ENCODE data around the gene RNF224. TPM values are rescaled to one million over a fixed set of nuclear protein-coding genes. Genes with fewer than 3 reads are reported as not detected.

Gene RNF224
- total and polyA plus RNA-seq, 9 donors, result 0.68 to 7.4 (median 2.6) TPM; not detected in 1

DNA sequence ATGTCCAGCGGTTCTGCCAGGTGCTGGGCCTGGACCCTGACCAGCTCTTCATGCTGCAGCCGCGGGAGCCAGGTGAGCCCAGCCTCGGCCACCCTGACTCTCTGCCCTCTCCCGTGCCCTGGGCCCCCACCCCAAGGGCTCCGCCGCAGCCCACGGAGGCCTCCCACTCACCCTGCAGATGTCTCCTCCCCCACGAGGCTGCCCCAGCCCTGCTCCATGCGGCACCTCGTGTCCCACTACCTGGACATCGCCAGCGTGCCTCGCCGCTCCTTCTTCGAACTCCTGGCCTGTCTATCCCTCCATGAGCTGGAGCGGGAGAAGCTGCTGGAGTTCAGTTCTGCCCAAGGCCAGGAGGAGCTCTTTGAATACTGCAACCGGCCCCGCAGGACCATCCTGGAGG lies 12.7 kb upstream of the RNF224 start:
- H3K9me3 ChIP-seq (replicated peaks; ENCODE audit: control insufficient read depth, low read depth, low read length), result no peaks in the 10 kb centered on the region
- no peak overlapping the region for H3K27ac ChIP-seq (ENCODE audit: low read length)
- peaks cover 4% of the 10 kb centered on the region for H3K4me1 ChIP-seq (ENCODE audit: control insufficient read depth, insufficient read depth, low read length)
- H3K4me3 ChIP-seq (ENCODE audit: low read length), result no peak overlapping the region
- WGBS (ENCODE audit: insufficient coverage), result 89% methylated on average over 15 of the region's 19 CpGs
- DNase-seq, result no peak
- peaks cover 25% of the 10 kb centered on the region for H3K36me3 ChIP-seq (ENCODE audit: control insufficient read depth, insufficient read depth, low read length)
- H3K27me3 ChIP-seq (ENCODE audit: control insufficient read depth, insufficient read depth, low read length), result no peaks in the 10 kb centered on the region

- no peak overlapping the region for H3K4me3 ChIP-seq (ENCODE audit: low read length)
- no peaks in the 10 kb centered on the region for H3K9me3 ChIP-seq (replicated peaks; ENCODE audit: control insufficient read depth, low read depth, low read length)
- no peaks in the 10 kb centered on the region for H3K27me3 ChIP-seq (ENCODE audit: control insufficient read depth, insufficient read depth, low read length)
- H3K4me1 ChIP-seq (ENCODE audit: control insufficient read depth, insufficient read depth, low read length), result peaks cover 6% of the 10 kb centered on the region
- 91% methylated on average over 20 of the region's 22 CpGs for WGBS (ENCODE audit: insufficient coverage)
- H3K36me3 ChIP-seq (ENCODE audit: control insufficient read depth, insufficient read depth, low read length), result peaks cover 22% of the 10 kb centered on the region
- DNase-seq, result no peak
- H3K27ac ChIP-seq (ENCODE audit: low read length), result no peak overlapping the region
Measured at GRCh38 chr9:137215196-137215986, 11.9 kb upstream of the RNF224 start.

- peaks cover 6% of the 10 kb centered on the region for H3K4me1 ChIP-seq (ENCODE audit: control insufficient read depth, insufficient read depth, low read length)
- no peaks in the 10 kb centered on the region for H3K27me3 ChIP-seq (ENCODE audit: control insufficient read depth, insufficient read depth, low read length)
- H3K4me3 ChIP-seq (ENCODE audit: low read length), result no peak overlapping the region
- DNase-seq, result no peak
- no peak overlapping the region for H3K27ac ChIP-seq (ENCODE audit: low read length)
- WGBS (ENCODE audit: insufficient coverage), result 88% methylated on average over 30 of the region's 30 CpGs
- H3K36me3 ChIP-seq (ENCODE audit: control insufficient read depth, insufficient read depth, low read length), result peaks cover 22% of the 10 kb centered on the region
- no peaks in the 10 kb centered on the region for H3K9me3 ChIP-seq (replicated peaks; ENCODE audit: control insufficient read depth, low read depth, low read length)
Measured at GRCh38 chr9:137216188-137216965, 10.9 kb upstream of the RNF224 start.

DNA sequence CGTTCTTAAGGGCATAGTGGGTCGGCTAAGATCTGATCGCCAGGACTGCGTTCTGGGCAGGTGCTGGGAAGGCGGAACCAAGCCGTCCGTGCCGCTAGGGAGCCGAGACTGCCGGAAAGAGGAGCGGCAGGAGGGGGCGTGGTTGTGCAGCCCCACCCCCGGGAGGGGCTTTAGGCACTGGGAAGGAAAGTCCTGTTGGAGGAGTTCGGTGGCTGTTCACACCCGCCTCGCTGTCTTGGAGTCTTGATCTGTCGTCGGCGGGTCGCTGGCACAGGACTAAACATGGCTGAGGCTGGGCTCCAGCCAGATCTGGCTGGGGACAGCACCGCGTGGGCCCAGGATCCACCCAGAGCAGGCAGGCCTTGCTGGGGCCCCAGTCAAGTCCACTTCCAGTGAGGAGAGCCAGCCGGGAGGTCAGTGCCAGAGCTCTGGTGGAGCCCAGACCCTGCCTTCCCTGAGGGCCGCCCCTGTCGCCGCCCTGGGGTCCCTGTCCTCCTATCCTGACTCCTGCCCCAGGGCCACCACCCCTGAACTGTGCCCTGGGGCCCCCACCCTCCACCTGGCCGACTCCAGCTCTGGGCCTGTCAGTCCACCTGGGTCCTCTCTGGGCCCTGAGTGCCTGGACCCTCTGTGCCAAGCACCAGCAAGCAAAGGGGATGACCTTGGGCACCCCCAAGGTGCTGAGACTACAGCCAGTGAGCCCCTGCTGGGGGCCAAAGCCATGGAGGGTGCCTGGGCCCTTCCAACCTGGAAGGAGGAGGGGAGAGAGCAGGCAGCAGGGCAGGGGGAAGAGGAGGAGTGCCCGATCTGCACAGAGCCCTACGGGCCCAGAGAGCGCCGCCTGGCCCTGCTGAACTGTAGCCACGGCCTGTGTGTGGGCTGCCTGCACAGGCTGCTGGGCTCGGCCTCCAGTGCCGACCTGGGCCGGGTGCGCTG lies 9.8 kb upstream of the RNF224 start:
- H3K27ac ChIP-seq (ENCODE audit: low read length), result no peak overlapping the region
- WGBS (ENCODE audit: insufficient coverage), result 58% methylated on average over 35 of the region's 36 CpGs
- peaks cover 12% of the 10 kb centered on the region for H3K4me1 ChIP-seq (ENCODE audit: control insufficient read depth, insufficient read depth, low read length)
- no peak overlapping the region for H3K4me3 ChIP-seq (ENCODE audit: low read length)
- no peaks in the 10 kb centered on the region for H3K9me3 ChIP-seq (replicated peaks; ENCODE audit: control insufficient read depth, low read depth, low read length)
- H3K36me3 ChIP-seq (ENCODE audit: control insufficient read depth, insufficient read depth, low read length), result peaks cover 22% of the 10 kb centered on the region
- DNase-seq, result no peak
- H3K27me3 ChIP-seq (ENCODE audit: control insufficient read depth, insufficient read depth, low read length), result peaks cover 3% of the 10 kb centered on the region

GRCh38 chr9:137218212-137218753 lies 9.0 kb upstream of the RNF224 start:
- no peak overlapping the region for H3K27ac ChIP-seq (ENCODE audit: low read length)

GRCh38 chr9:137218754-137219271 lies 8.5 kb upstream of the RNF224 start:
- H3K36me3 ChIP-seq (ENCODE audit: control insufficient read depth, insufficient read depth, low read length), result peaks cover 22% of the 10 kb centered on the region
- H3K27ac ChIP-seq (ENCODE audit: low read length), result no peak overlapping the region
- peaks cover 3% of the 10 kb centered on the region for H3K27me3 ChIP-seq (ENCODE audit: control insufficient read depth, insufficient read depth, low read length)
- no peak for DNase-seq
- peaks cover 20% of the 10 kb centered on the region for H3K4me1 ChIP-seq (ENCODE audit: control insufficient read depth, insufficient read depth, low read length)
- WGBS (ENCODE audit: insufficient coverage), result 75% methylated on average over 9 of the region's 12 CpGs
- no peaks in the 10 kb centered on the region for H3K9me3 ChIP-seq (replicated peaks; ENCODE audit: control insufficient read depth, low read depth, low read length)
- no peak overlapping the region for H3K4me3 ChIP-seq (ENCODE audit: low read length)

More at GRCh38 chr9:137218212-137218753, 9.0 kb upstream of the RNF224 start:
- DNase-seq, result no peak
- Histone ChIP-seq H3K4me3 (ENCODE audit: low read length) (no peak overlapping the region), H3K27me3 (ENCODE audit: control insufficient read depth, insufficient read depth, low read length) (peaks cover 3% of the 10 kb centered on the region), H3K4me1 (ENCODE audit: control insufficient read depth, insufficient read depth, low read length) (peaks cover 18% of the 10 kb centered on the region), H3K36me3 (ENCODE audit: control insufficient read depth, insufficient read depth, low read length) (peaks cover 22% of the 10 kb centered on the region), H3K9me3 (replicated peaks; ENCODE audit: control insufficient read depth, low read depth, low read length) (no peaks in the 10 kb centered on the region)
- 91% methylated on average over 30 of the region's 30 CpGs for WGBS (ENCODE audit: insufficient coverage)

GRCh38 chr9:137219757-137220316 lies 7.5 kb upstream of the RNF224 start:
- peaks cover 16% of the 10 kb centered on the region for H3K36me3 ChIP-seq (ENCODE audit: control insufficient read depth, insufficient read depth, low read length)
- no peak overlapping the region for H3K27ac ChIP-seq (ENCODE audit: low read length)
- H3K4me3 ChIP-seq (ENCODE audit: low read length), result no peak overlapping the region
- 88% methylated on average over 10 of the region's 10 CpGs for WGBS (ENCODE audit: insufficient coverage)
- H3K27me3 ChIP-seq (ENCODE audit: control insufficient read depth, insufficient read depth, low read length), result peaks cover 3% of the 10 kb centered on the region
- no peaks in the 10 kb centered on the region for H3K9me3 ChIP-seq (replicated peaks; ENCODE audit: control insufficient read depth, low read depth, low read length)
- DNase-seq, result no peak
- peaks cover 24% of the 10 kb centered on the region for H3K4me1 ChIP-seq (ENCODE audit: control insufficient read depth, insufficient read depth, low read length)

- Histone ChIP-seq H3K4me3 (ENCODE audit: low read length) (no peak overlapping the region), H3K27me3 (ENCODE audit: control insufficient read depth, insufficient read depth, low read length) (peaks cover 3% of the 10 kb centered on the region), H3K4me1 (ENCODE audit: control insufficient read depth, insufficient read depth, low read length) (peaks cover 28% of the 10 kb centered on the region), H3K36me3 (ENCODE audit: control insufficient read depth, insufficient read depth, low read length) (peaks cover 12% of the 10 kb centered on the region), H3K9me3 (replicated peaks; ENCODE audit: control insufficient read depth, low read depth, low read length) (no peaks in the 10 kb centered on the region), H3K27ac (ENCODE audit: low read length) (no peak overlapping the region)
- WGBS (ENCODE audit: insufficient coverage), result 85% methylated on average over 51 of the region's 52 CpGs
- DNase-seq, result no peak
Measured at GRCh38 chr9:137220317-137221094, 6.8 kb upstream of the RNF224 start.

DNA sequence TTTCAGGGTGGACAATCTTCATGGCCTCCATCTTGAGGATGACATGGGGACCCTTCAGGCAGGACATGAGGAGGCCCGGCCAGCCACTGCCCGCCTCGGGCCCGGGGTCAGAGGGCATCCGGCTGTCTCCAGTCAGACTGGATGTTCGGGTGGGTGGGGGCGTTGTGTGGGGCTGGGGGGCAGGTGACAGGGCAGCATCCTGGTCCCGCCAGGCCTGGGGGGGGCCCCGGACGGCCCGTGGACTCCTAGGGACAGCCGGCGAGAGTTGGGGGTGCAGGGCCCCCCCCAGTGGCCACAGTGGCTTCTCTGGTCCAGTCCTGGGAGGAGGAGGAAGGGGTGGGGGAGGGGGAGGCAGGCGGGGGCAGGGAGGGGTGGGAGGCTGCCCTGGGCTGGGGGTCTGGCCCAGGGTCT lies 6.2 kb upstream of the RNF224 start:
- no peak overlapping the region for H3K4me3 ChIP-seq (ENCODE audit: low read length)

More for the DNA sequence above, 6.2 kb upstream of the RNF224 start:
- no peak overlapping the region for H3K27ac ChIP-seq (ENCODE audit: low read length)
- DNase-seq, result no peak
- H3K9me3 ChIP-seq (replicated peaks; ENCODE audit: control insufficient read depth, low read depth, low read length), result no peaks in the 10 kb centered on the region
- H3K27me3 ChIP-seq (ENCODE audit: control insufficient read depth, insufficient read depth, low read length), result peaks cover 3% of the 10 kb centered on the region
- H3K4me1 ChIP-seq (ENCODE audit: control insufficient read depth, insufficient read depth, low read length), result peaks cover 28% of the 10 kb centered on the region
- WGBS (ENCODE audit: insufficient coverage), result 74% methylated on average over 3 of the region's 14 CpGs
- H3K36me3 ChIP-seq (ENCODE audit: control insufficient read depth, insufficient read depth, low read length), result peaks cover 6% of the 10 kb centered on the region
